IPS-15b (cell line): ENCODE data around the gene NCKAP5.

Experiments used
- H3K27me3 ChIP-seq: one replicate; pipeline ENCODE4 v1.6.1; 2013; ENCODE audit warnings: low read length; ENCODE audit not compliant: control insufficient read depth, insufficient read depth
- H3K36me3 ChIP-seq: one replicate; pipeline ENCODE4 v1.6.1; 2013; ENCODE audit warnings: low read length; ENCODE audit not compliant: control insufficient read depth, insufficient read depth
- H3K4me1 ChIP-seq: one replicate; pipeline ENCODE4 v1.6.1; 2013; ENCODE audit warnings: mild to moderate bottlenecking, low read length; ENCODE audit not compliant: control insufficient read depth, insufficient read depth
- H3K4me3 ChIP-seq: one replicate; pipeline ENCODE4 v1.5.1; 2013; ENCODE audit warnings: low read depth, low read length
- H3K9ac ChIP-seq: one replicate; pipeline ENCODE4 v1.6.1; 2013; ENCODE audit warnings: low read depth, mild to moderate bottlenecking, low read length
- H3K9me3 ChIP-seq: one replicate; pipeline ENCODE4 v1.6.1; 2013; ENCODE audit warnings: mild to moderate bottlenecking, low read length; ENCODE audit not compliant: control insufficient read depth, insufficient read depth

NCKAP5 gene

GRCh38 chr2:132733094-132733493 is 835.2 kb downstream of the NCKAP5 start:
- H3K27me3 ChIP-seq = no peaks in the 10 kb centered on the region
- H3K4me3 ChIP-seq = no peak overlapping the region
- no peaks in the 10 kb centered on the region for H3K36me3 ChIP-seq
- no peak overlapping the region for H3K9ac ChIP-seq
- H3K4me1 ChIP-seq = no peaks in the 10 kb centered on the region
- no peaks in the 10 kb centered on the region for H3K9me3 ChIP-seq

GRCh38 chr2:132732694-132733093 is 835.6 kb downstream of the NCKAP5 start:
- no peaks in the 10 kb centered on the region for H3K27me3 ChIP-seq

DNA sequence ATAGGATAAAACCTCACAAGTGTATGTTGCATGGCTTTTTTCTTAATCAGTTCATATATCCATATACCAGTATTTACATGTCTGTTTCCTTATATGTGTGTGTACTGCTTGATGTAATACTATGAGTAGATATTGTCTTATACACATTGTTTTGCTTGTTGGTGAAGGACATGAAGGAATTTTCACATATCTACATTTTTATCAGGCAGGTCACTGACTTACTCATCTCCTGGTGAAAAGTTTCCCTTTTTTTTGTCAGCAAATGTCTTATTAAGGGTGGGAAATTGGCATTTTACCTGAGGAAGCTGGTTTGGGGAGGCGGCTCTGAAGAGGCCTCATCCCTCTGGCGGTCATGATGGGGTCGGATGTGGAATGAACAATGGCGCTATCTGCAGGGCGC is 836.8 kb downstream of the NCKAP5 start:
- H3K36me3 ChIP-seq = no peaks in the 10 kb centered on the region
- H3K9ac ChIP-seq = no peak overlapping the region
- no peaks in the 10 kb centered on the region for H3K9me3 ChIP-seq
- no peak overlapping the region for H3K4me3 ChIP-seq
- no peaks in the 10 kb centered on the region for H3K27me3 ChIP-seq
- H3K4me1 ChIP-seq = no peaks in the 10 kb centered on the region

More at GRCh38 chr2:132732694-132733093, 835.6 kb downstream of the NCKAP5 start:
- Histone ChIP-seq H3K4me3 (no peak overlapping the region), H3K4me1 (no peaks in the 10 kb centered on the region), H3K36me3 (no peaks in the 10 kb centered on the region), H3K9ac (no peak overlapping the region), H3K9me3 (no peaks in the 10 kb centered on the region)

DNA sequence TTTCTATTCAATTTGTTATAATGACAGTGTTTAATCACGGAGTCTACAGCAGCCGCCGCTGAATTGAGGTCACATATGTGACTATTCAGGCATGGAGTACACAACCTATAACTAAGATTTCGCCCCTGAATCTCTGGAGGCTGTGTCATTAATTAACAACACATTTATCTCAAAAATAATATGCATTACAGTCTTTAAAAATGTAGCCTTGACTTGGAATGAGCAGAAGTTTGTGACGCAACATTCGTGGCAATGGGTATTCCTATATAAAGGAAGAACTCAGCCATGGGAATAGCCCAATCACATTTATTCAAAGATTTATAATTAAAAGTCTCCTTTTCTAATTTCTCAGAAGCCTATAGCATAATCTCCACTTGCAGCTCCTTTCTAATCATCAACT is 837.7 kb downstream of the NCKAP5 start:
- Histone ChIP-seq H3K9ac (no peak overlapping the region), H3K36me3 (no peaks in the 10 kb centered on the region), H3K27me3 (no peaks in the 10 kb centered on the region), H3K4me1 (no peaks in the 10 kb centered on the region), H3K4me3 (no peak overlapping the region), H3K9me3 (no peaks in the 10 kb centered on the region)

- no peak overlapping the region for H3K4me3 ChIP-seq
- no peaks in the 10 kb centered on the region for H3K4me1 ChIP-seq
Observed at GRCh38 chr2:132729522-132729921, 838.7 kb downstream of the NCKAP5 start.

GRCh38 chr2:132726155-132726554 is 842.1 kb downstream of the NCKAP5 start:
- no peak overlapping the region for H3K9ac ChIP-seq
- no peaks in the 10 kb centered on the region for H3K36me3 ChIP-seq
- no peaks in the 10 kb centered on the region for H3K27me3 ChIP-seq
- H3K4me3 ChIP-seq = no peak overlapping the region
- no peaks in the 10 kb centered on the region for H3K4me1 ChIP-seq
- H3K9me3 ChIP-seq = no peaks in the 10 kb centered on the region

More at GRCh38 chr2:132729522-132729921, 838.7 kb downstream of the NCKAP5 start:
- Histone ChIP-seq H3K36me3 (no peaks in the 10 kb centered on the region), H3K27me3 (no peaks in the 10 kb centered on the region), H3K9ac (no peak overlapping the region), H3K9me3 (no peaks in the 10 kb centered on the region)

DNA sequence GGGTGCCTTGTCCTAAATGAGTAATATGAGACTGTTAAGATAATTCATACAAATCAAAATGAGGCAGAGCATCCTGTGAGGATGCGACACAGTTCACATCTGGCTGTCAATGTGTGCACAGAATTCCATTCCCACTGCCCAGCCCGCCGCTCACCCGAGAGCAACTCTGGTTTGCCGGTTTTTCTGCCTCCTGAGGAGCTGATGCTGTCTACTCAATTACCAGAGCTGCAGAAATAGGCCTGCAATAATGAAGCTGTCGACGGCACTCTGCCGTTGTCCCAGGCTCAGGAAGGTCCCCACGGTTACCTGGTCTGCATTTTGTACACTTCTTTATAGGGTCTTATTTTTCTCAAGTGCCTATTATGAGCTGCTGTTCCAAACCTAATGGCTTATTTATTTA is 842.5 kb downstream of the NCKAP5 start:
- H3K9ac ChIP-seq = no peak overlapping the region
- no peaks in the 10 kb centered on the region for H3K4me1 ChIP-seq
- H3K36me3 ChIP-seq = no peaks in the 10 kb centered on the region
- H3K4me3 ChIP-seq = no peak overlapping the region
- no peaks in the 10 kb centered on the region for H3K27me3 ChIP-seq
- no peaks in the 10 kb centered on the region for H3K9me3 ChIP-seq

- Histone ChIP-seq H3K4me3 (no peak overlapping the region), H3K9ac (no peak overlapping the region), H3K27me3 (no peaks in the 10 kb centered on the region), H3K36me3 (no peaks in the 10 kb centered on the region), H3K4me1 (no peaks in the 10 kb centered on the region), H3K9me3 (no peaks in the 10 kb centered on the region)
Observed at GRCh38 chr2:132725148-132725547, 843.1 kb downstream of the NCKAP5 start.

DNA sequence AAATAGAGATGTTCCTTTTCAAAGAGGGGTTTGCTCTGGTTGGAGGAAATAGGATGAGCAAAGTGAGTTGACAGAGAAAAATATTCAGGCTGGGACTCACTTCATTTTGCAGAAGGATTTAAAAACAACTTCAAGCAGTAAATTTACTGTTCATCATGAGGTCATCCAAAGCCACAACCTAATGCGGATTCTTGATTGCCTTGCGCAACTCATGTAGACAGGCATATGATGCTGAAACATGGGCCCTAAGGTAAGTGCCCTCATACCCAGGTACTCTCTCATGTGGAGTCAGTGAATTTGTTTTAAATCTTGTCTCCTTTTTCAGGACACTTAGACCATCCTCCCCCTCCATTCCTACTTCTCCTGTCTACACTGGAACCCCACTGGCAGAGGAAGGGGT is 846.3 kb downstream of the NCKAP5 start:
- Histone ChIP-seq H3K9me3 (no peaks in the 10 kb centered on the region), H3K27me3 (no peaks in the 10 kb centered on the region), H3K9ac (no peak overlapping the region), H3K4me3 (no peak overlapping the region), H3K4me1 (no peaks in the 10 kb centered on the region), H3K36me3 (no peaks in the 10 kb centered on the region)

DNA sequence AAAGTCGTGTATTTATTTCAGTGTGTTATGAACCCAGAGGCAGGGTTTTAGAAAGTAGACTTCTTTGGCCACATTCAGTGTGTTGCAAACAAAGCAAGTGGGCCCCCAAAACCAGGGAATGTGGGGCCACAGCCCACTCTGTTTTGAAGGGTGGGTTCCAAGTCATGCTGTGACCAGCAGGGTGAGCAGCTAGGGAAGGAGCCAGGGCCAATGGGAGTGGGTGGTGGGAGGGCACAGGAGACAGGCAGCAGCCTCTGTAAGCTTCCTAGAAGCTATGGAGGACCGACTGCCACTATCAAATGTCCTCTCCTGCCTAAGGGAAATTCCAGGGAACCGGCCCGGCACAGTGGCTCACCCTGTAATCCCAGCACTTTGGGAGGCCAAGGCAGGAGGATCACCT is 847.9 kb downstream of the NCKAP5 start:
- H3K27me3 ChIP-seq = peaks cover 1% of the 10 kb centered on the region
- H3K36me3 ChIP-seq = no peaks in the 10 kb centered on the region
- H3K9me3 ChIP-seq = no peaks in the 10 kb centered on the region
- H3K4me1 ChIP-seq = no peaks in the 10 kb centered on the region
- no peak overlapping the region for H3K4me3 ChIP-seq
- H3K9ac ChIP-seq = no peak overlapping the region

DNA sequence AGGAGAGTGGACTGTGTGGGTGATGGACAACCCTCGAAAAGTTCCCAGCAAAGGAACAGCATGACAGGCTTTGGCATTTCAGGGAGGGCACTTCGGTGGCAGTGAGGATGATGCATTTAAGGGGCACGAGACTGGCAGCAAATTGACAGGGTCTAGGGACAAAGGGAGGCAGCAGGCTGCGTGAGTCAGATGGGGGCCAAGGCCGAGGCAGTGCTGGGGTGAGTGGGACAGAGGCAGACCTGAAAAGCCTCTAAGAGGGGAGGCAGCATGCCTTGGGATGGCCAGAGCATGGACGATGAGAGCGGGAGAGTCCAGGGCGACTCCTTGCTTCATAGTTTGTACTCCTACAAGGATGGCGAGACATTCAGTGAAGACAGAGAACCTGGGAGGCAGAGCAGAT is 848.8 kb downstream of the NCKAP5 start:
- no peak overlapping the region for H3K9ac ChIP-seq
- no peaks in the 10 kb centered on the region for H3K9me3 ChIP-seq
- no peak overlapping the region for H3K4me3 ChIP-seq
- H3K27me3 ChIP-seq = peaks cover 2% of the 10 kb centered on the region
- H3K36me3 ChIP-seq = no peaks in the 10 kb centered on the region
- H3K4me1 ChIP-seq = no peaks in the 10 kb centered on the region

GRCh38 chr2:132716954-132717353 is 851.3 kb downstream of the NCKAP5 start:
- no peak overlapping the region for H3K4me3 ChIP-seq
- H3K9ac ChIP-seq = no peak overlapping the region
- H3K27me3 ChIP-seq = peaks cover 2% of the 10 kb centered on the region
- no peaks in the 10 kb centered on the region for H3K9me3 ChIP-seq
- no peaks in the 10 kb centered on the region for H3K36me3 ChIP-seq
- H3K4me1 ChIP-seq = no peaks in the 10 kb centered on the region
